Stimulated activated CD8-positive, alpha-beta memory T cell treated with anti-CD3 and anti-CD28 coated beads, Interleukin-7, amount 100 ng/mL, for 24 hours (primary cell): ENCODE results near the gene UBE2Z.
"Not testable (repeated sequence)": the region's sequence is repeated elsewhere in the genome, so short reads cannot be mapped to it uniquely, and the experiment has no call there.

ENCODE experiments used
- DNase-seq: peaks from one replicate; pipeline ENCODE4 v3.0.0-alpha.2; 2020; ENCODE audit warnings: low read depth

UBE2Z gene

GRCh38 chr17:48904428-48904827, 3.8 kb upstream of the UBE2Z start:
- no peak for DNase-seq

GRCh38 chr17:48905987-48906515, 2.2 kb upstream of the UBE2Z start:
- DNase-seq = no peak

- no peak for DNase-seq
Measured at GRCh38 chr17:48907713-48908046, 527 bp upstream of the UBE2Z start.

- peak; percentile 90 for DNase-seq
Measured at GRCh38 chr17:48908853-48909394, 717 bp downstream of the UBE2Z start.

- no peak for DNase-seq
Measured at GRCh38 chr17:48909783-48910182, 1.6 kb downstream of the UBE2Z start.

- DNase-seq = no peak
Measured at GRCh38 chr17:48910370-48910769, 2.2 kb downstream of the UBE2Z start.

GRCh38 chr17:48912476-48912875, 4.3 kb downstream of the UBE2Z start:
- no peak for DNase-seq

GRCh38 chr17:48915459-48916282, 7.5 kb downstream of the UBE2Z start:
- DNase-seq = no peak

- DNase-seq = no peak
Measured at GRCh38 chr17:48925251-48925990, 17.2 kb downstream of the UBE2Z start.

GRCh38 chr17:48925991-48926342, 17.8 kb downstream of the UBE2Z start:
- DNase-seq = no peak

- DNase-seq = no peak
Measured at GRCh38 chr17:48927978-48928745, 20.0 kb downstream of the UBE2Z start.

- no peak for DNase-seq
Measured at GRCh38 chr17:48928876-48929811, 20.9 kb downstream of the UBE2Z start.

- no peak for DNase-seq
Measured at GRCh38 chr17:48929812-48930165, 21.6 kb downstream of the UBE2Z start.

- DNase-seq = no peak
Measured at GRCh38 chr17:48930435-48930873, 22.2 kb downstream of the UBE2Z start.

GRCh38 chr17:48933035-48933434, 24.8 kb downstream of the UBE2Z start:
- DNase-seq = no peak

GRCh38 chr17:48944515-48945260, 36.5 kb downstream of the UBE2Z start, which contains the start of gene SNF8:
Gene SNF8, minus strand, starts transcription at chr17:48944842. Its CDS starts 108 bp downstream, at chr17:48944734.
- peak; percentile 91 for DNase-seq

GRCh38 chr17:48945261-48945651, 37.0 kb downstream of the UBE2Z start:
- DNase-seq = not testable (repeated sequence)

GRCh38 chr17:48951572-48951971, 43.4 kb downstream of the UBE2Z start:
- no peak for DNase-seq

- no peak for DNase-seq
Measured at GRCh38 chr17:48952904-48953303, 44.7 kb downstream of the UBE2Z start.

- no peak for DNase-seq
Measured at GRCh38 chr17:48954300-48954755, 46.1 kb downstream of the UBE2Z start.
